ENCODE results near the gene AHNAK. TPM values are rescaled to one million over a fixed set of nuclear protein-coding genes. Genes with fewer than 3 reads are reported as not detected.

AHNAK gene
- total and polyA plus RNA-seq, 5 donors from 2014 or later = 22.3 to 852 (median 47.1) TPM

DNA sequence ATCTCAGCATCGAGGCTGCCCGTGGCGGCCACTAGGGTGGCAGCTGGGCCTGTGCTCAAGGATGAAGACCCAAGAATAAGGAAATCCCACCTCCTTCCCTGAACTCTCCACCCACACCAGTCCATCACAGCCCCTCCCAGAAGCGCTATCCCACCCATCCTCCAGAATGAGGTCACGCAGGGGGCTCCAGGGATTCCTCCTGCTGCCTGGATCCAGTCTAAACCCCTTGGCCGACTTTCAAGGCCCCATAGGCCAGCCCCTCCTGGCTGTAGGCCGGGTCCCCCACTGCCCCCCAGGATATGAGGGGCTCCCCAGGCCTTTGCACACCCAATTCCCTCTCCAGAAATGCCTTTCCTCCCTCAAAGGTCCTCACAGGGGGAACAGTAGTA is 146.7 kb downstream of the AHNAK start:
- ATAC-seq (ENCODE audit: low read depth in 2 of 2) = no peak
- Mint-ChIP-seq H3K9me3 (no peaks in the 10 kb centered on the region), H3K27ac (peak overlapping the region in 2 of 3 donors; percentile 9 to 85), H3K4me1 (peaks cover 2 to 54% (median 24%) of the 10 kb centered on the region in 4 donors), H3K36me3 (peaks cover 3% of the 10 kb centered on the region), H3K27me3 (peaks cover 1% of the 10 kb centered on the region), H3K4me3 (peak overlapping the region in 2 of 4 donors; percentile 32 to 62)
- H3K27ac ChIP-seq (ENCODE audit: insufficient read depth, low read length, poor library complexity, severe bottlenecking) = no peak overlapping the region
- H3K4me3 ChIP-seq (ENCODE audit: low read depth, low read length) = no peak overlapping the region
- H3K9me3 ChIP-seq (ENCODE audit: control insufficient read depth in 2 of 2, low read length in 2 of 2) = no peaks in the 10 kb centered on the region
- no peaks in the 10 kb centered on the region for H3K36me3 ChIP-seq (ENCODE audit: control insufficient read depth, insufficient read depth, low read length)
- H3K4me1 ChIP-seq (ENCODE audit: control insufficient read depth, insufficient read depth, low read length, poor library complexity, severe bottlenecking) = peaks cover 31% of the 10 kb centered on the region
- DNase-seq = no peak
- H3K27me3 ChIP-seq (ENCODE audit: control insufficient read depth, insufficient read depth, low read length) = no peaks in the 10 kb centered on the region

GRCh38 chr11:62399172-62399877 is 147.3 kb downstream of the AHNAK start:
- H3K9me3 ChIP-seq (ENCODE audit: control insufficient read depth in 2 of 2, low read length in 2 of 2) = no peaks in the 10 kb centered on the region
- Mint-ChIP-seq H3K4me3 (peak overlapping the region in 2 of 4 donors; percentile 56 to 62), H3K27ac (peak overlapping the region; percentile 34 to 93 (median 60)), H3K9me3 (no peaks in the 10 kb centered on the region), H3K27me3 (peaks cover 6% of the 10 kb centered on the region), H3K36me3 (peaks cover 3% of the 10 kb centered on the region), H3K4me1 (peaks cover 5 to 57% (median 28%) of the 10 kb centered on the region in 4 donors)
- DNase-seq (peak in 1 of 3 donors; percentile 34), ATAC-seq (ENCODE audit: low read depth in 2 of 2) (no peak)
- no peaks in the 10 kb centered on the region for H3K36me3 ChIP-seq (ENCODE audit: control insufficient read depth, insufficient read depth, low read length)
- H3K4me1 ChIP-seq (ENCODE audit: control insufficient read depth, insufficient read depth, low read length, poor library complexity, severe bottlenecking) = peaks cover 31% of the 10 kb centered on the region
- H3K4me3 ChIP-seq (ENCODE audit: low read depth, low read length) = no peak overlapping the region
- no peaks in the 10 kb centered on the region for H3K27me3 ChIP-seq (ENCODE audit: control insufficient read depth, insufficient read depth, low read length)
- no peak overlapping the region for H3K27ac ChIP-seq (ENCODE audit: insufficient read depth, low read length, poor library complexity, severe bottlenecking)

DNA sequence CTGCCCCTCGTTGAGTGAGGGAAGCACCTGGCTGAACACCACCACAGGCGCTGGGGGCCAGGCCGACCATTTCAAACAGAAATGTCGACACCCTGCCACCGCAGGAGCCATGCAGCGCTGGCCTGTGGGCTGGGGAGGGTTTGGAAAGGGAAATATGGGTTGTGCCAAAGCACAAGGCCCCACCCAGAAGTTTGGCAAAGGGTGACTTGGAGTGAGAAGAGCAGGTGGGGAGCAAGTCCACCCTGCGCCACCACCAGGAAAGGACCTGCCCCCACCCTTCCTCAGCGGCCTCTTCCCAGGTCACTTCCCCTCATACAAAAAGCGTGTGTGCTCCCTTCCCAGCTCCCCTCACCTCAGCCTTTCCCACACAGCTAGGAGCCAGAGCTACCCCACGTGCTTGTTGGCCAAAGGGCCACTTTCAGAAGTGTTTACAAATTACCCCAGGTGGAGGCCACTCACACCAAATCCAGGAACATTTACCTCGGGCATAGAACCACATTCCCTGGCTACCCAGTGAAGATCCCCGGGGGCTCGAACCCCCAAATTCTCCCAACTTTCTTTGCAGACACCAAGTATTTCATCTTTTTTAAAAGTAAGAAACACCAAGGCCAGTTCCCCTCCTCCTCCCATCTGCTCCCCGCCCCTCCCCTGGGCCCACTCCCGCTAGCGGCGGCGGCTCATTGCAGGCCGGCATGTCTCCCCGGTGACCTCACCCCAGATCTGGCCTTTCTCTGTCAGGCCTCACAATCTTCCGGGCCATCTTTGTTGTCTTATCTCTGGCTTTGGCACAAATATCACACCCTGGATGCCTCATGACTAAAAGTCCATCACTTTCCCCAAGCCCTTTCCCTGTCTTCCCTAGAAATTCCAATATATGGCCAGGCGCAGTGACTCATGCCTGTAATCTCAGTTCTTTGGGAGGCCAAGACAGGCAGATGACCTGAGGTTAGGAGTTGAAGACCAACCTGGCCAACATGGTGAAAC is 148.3 kb downstream of the AHNAK start:
- Mint-ChIP-seq H3K36me3 (peaks cover 3% of the 10 kb centered on the region), H3K4me3 (no peak overlapping the region)

DNA sequence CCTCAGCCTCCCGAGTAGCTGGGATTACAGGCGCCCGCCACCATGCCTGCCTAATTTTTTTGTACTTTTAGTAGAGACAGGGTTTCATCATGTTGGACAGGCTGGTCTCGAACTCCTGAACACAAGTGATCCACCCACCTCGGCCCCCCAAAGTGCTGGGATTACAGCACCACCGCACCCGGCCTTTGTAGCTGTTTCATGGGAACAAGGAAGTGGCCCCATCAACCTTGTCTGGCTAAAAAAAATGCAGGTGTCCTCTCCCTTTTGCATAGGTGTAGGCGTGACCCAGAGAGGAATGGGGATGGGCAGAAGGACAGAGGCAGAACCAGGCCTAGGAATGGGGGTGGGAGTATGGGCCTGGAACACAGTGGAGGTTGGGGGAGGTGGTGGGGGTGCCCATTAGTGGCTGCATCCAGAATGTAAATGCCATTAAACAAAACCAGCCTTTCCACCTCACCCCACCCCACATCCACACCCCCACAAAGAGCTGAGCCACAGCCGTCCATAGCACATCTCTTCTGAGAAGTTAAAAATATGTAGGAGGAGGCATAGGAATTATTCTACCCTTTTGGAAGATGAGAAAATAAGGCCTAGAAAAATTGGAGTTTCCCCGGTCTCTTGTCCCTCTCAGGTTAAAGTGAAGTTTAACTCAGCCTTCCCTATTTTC is 150.6 kb downstream of the AHNAK start:
- DNase-seq (no peak), ATAC-seq (ENCODE audit: low read depth in 2 of 2) (no peak)
- H3K27ac Mint-ChIP-seq = no peak overlapping the region
- no peak overlapping the region for H3K4me3 ChIP-seq (ENCODE audit: low read depth, low read length)
- H3K4me1 ChIP-seq (ENCODE audit: control insufficient read depth, insufficient read depth, low read length, poor library complexity, severe bottlenecking) = peaks cover 9% of the 10 kb centered on the region
- H3K36me3 ChIP-seq (ENCODE audit: control insufficient read depth, insufficient read depth, low read length) = no peaks in the 10 kb centered on the region
- H3K4me1 Mint-ChIP-seq = peaks cover 5 to 38% (median 12%) of the 10 kb centered on the region in 4 donors
- H3K27ac ChIP-seq (ENCODE audit: insufficient read depth, low read length, poor library complexity, severe bottlenecking) = no peak overlapping the region
- H3K27me3 Mint-ChIP-seq = peaks cover 7% of the 10 kb centered on the region
- H3K36me3 Mint-ChIP-seq = peaks cover 3% of the 10 kb centered on the region
- H3K9me3 ChIP-seq (ENCODE audit: control insufficient read depth in 2 of 2, low read length in 2 of 2) = no peaks in the 10 kb centered on the region
- H3K9me3 Mint-ChIP-seq = no peaks in the 10 kb centered on the region
- H3K27me3 ChIP-seq (ENCODE audit: control insufficient read depth, insufficient read depth, low read length) = no peaks in the 10 kb centered on the region
- H3K4me3 Mint-ChIP-seq = no peak overlapping the region

More for the DNA sequence above, 148.3 kb downstream of the AHNAK start:
- Histone ChIP-seq H3K27ac (ENCODE audit: insufficient read depth, low read length, poor library complexity, severe bottlenecking) (no peak overlapping the region), H3K36me3 (ENCODE audit: control insufficient read depth, insufficient read depth, low read length) (no peaks in the 10 kb centered on the region), H3K27me3 (ENCODE audit: control insufficient read depth, insufficient read depth, low read length) (no peaks in the 10 kb centered on the region), H3K9me3 (ENCODE audit: control insufficient read depth in 2 of 2, low read length in 2 of 2) (no peaks in the 10 kb centered on the region), H3K4me1 (ENCODE audit: control insufficient read depth, insufficient read depth, low read length, poor library complexity, severe bottlenecking) (peaks cover 31% of the 10 kb centered on the region), H3K4me3 (ENCODE audit: low read depth, low read length) (no peak overlapping the region)
- Mint-ChIP-seq H3K27me3 (peaks cover 6% of the 10 kb centered on the region), H3K4me1 (peaks cover 5 to 57% (median 28%) of the 10 kb centered on the region in 4 donors), H3K9me3 (no peaks in the 10 kb centered on the region), H3K27ac (peak overlapping the region; percentile 60 to 93 (median 82))
- no peak for ATAC-seq (ENCODE audit: low read depth in 2 of 2)
- no peak for DNase-seq

GRCh38 chr11:62394825-62395538 is 151.6 kb downstream of the AHNAK start:
- Histone ChIP-seq H3K27me3 (ENCODE audit: control insufficient read depth, insufficient read depth, low read length) (no peaks in the 10 kb centered on the region), H3K36me3 (ENCODE audit: control insufficient read depth, insufficient read depth, low read length) (no peaks in the 10 kb centered on the region), H3K9me3 (ENCODE audit: control insufficient read depth in 2 of 2, low read length in 2 of 2) (no peaks in the 10 kb centered on the region), H3K4me3 (ENCODE audit: low read depth, low read length) (no peak overlapping the region), H3K27ac (ENCODE audit: insufficient read depth, low read length, poor library complexity, severe bottlenecking) (no peak overlapping the region), H3K4me1 (ENCODE audit: control insufficient read depth, insufficient read depth, low read length, poor library complexity, severe bottlenecking) (peaks cover 3% of the 10 kb centered on the region)
- ATAC-seq (ENCODE audit: low read depth in 2 of 2) (peak; percentile 30 to 65), DNase-seq (peak; percentile 29 to 81 (median 62))
- H3K36me3 Mint-ChIP-seq = peaks cover 3% of the 10 kb centered on the region
- H3K27me3 Mint-ChIP-seq = peaks cover 15% of the 10 kb centered on the region
- H3K27ac Mint-ChIP-seq = peak overlapping the region in 2 of 3 donors; percentile 41 to 77
- peaks cover 5 to 29% (median 12%) of the 10 kb centered on the region in 4 donors for H3K4me1 Mint-ChIP-seq
- no peaks in the 10 kb centered on the region for H3K9me3 Mint-ChIP-seq
- H3K4me3 Mint-ChIP-seq = no peak overlapping the region

DNA sequence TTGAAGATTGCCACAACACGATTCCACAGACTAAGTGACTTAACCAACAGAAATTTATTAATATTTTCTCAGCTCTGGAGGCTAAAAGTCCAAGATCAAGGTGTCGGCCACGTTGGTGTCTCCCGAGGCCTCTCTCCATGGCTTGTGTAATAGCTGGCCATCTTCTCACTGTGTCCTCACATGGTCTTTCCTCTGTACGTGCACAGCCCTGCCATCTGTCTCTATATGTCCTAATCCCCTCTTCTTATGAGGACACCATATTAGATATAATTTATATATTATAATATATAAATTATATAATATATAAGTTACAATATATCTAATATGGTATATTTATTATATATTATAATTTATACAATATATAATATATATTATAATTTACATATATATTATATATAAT is 152.9 kb downstream of the AHNAK start:
- Mint-ChIP-seq H3K36me3 (no peaks in the 10 kb centered on the region), H3K27me3 (peaks cover 23% of the 10 kb centered on the region), H3K4me3 (no peak overlapping the region), H3K27ac (no peak overlapping the region), H3K9me3 (no peaks in the 10 kb centered on the region), H3K4me1 (peaks cover 5 to 17% (median 9%) of the 10 kb centered on the region in 4 donors)
- Histone ChIP-seq H3K4me3 (ENCODE audit: low read depth, low read length) (no peak overlapping the region), H3K4me1 (ENCODE audit: control insufficient read depth, insufficient read depth, low read length, poor library complexity, severe bottlenecking) (no peaks in the 10 kb centered on the region), H3K27ac (ENCODE audit: insufficient read depth, low read length, poor library complexity, severe bottlenecking) (no peak overlapping the region), H3K27me3 (ENCODE audit: control insufficient read depth, insufficient read depth, low read length) (peaks cover 2% of the 10 kb centered on the region), H3K9me3 (ENCODE audit: control insufficient read depth in 2 of 2, low read length in 2 of 2) (no peaks in the 10 kb centered on the region), H3K36me3 (ENCODE audit: control insufficient read depth, insufficient read depth, low read length) (no peaks in the 10 kb centered on the region)
- ATAC-seq (ENCODE audit: low read depth in 2 of 2) (no peak), DNase-seq (no peak)
